ENCODE measurements around the gene ADAMTS7.
"Not testable (repeated sequence)": the region's sequence is repeated elsewhere in the genome, so short reads cannot be mapped to it uniquely, and the experiment has no call there.

- not testable (repeated sequence) for TF ChIP-seq ZNF121 (tag by site-specific recombination; IDR thresholded peaks at IDR 0.05); ZFHX2 (tag by site-specific recombination; conservative IDR thresholded peaks at IDR 0.05)
- TF ChIP-seq, protein P1, sequence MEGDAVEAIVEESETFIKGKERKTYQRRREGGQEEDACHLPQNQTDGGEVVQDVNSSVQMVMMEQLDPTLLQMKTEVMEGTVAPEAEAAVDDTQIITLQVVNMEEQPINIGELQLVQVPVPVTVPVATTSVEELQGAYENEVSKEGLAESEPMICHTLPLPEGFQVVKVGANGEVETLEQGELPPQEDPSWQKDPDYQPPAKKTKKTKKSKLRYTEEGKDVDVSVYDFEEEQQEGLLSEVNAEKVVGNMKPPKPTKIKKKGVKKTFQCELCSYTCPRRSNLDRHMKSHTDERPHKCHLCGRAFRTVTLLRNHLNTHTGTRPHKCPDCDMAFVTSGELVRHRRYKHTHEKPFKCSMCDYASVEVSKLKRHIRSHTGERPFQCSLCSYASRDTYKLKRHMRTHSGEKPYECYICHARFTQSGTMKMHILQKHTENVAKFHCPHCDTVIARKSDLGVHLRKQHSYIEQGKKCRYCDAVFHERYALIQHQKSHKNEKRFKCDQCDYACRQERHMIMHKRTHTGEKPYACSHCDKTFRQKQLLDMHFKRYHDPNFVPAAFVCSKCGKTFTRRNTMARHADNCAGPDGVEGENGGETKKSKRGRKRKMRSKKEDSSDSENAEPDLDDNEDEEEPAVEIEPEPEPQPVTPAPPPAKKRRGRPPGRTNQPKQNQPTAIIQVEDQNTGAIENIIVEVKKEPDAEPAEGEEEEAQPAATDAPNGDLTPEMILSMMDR (tag by site-specific recombination; IDR thresholded peaks at IDR 0.05): not testable (repeated sequence)
These were observed 55.2 kb downstream of the ADAMTS7 start for GRCh38 chr15:78755900-78756591.
